ENCODE results near the gene PRCD.
A peak's percentile ranks its signal among the peaks of the same experiment; 100 is the strongest.

PRCD gene

GRCh38 chr17:76540381-76541300, 797 bp downstream of the PRCD start:
- no peak for DNase-seq (ENCODE audit: low spot score)

GRCh38 chr17:76541739-76542454, 2.1 kb downstream of the PRCD start:
- DNase-seq (ENCODE audit: low spot score): no peak

GRCh38 chr17:76542566-76542971, 2.7 kb downstream of the PRCD start:
- DNase-seq (ENCODE audit: low spot score): no peak

- no peak for DNase-seq (ENCODE audit: low spot score)
Observed at GRCh38 chr17:76542984-76543383, 3.1 kb downstream of the PRCD start.

- no peak for DNase-seq (ENCODE audit: low spot score)
Observed at GRCh38 chr17:76543482-76543825, 3.6 kb downstream of the PRCD start.

GRCh38 chr17:76543826-76544545, 4.1 kb downstream of the PRCD start:
- DNase-seq (ENCODE audit: low spot score): no peak

- DNase-seq (ENCODE audit: low spot score): no peak
Observed at GRCh38 chr17:76544546-76545365, 4.9 kb downstream of the PRCD start.

GRCh38 chr17:76545918-76546555, 6.2 kb downstream of the PRCD start:
- no peak for DNase-seq (ENCODE audit: low spot score)

GRCh38 chr17:76546556-76547182, 6.8 kb downstream of the PRCD start:
- DNase-seq (ENCODE audit: low spot score): no peak

GRCh38 chr17:76547183-76547641, 7.4 kb downstream of the PRCD start:
- peak; percentile 65 for DNase-seq (ENCODE audit: low spot score)

GRCh38 chr17:76547642-76548202, 7.9 kb downstream of the PRCD start:
- no peak for DNase-seq (ENCODE audit: low spot score)

- no peak for DNase-seq (ENCODE audit: low spot score)
Observed at GRCh38 chr17:76548378-76549214, 8.8 kb downstream of the PRCD start.

GRCh38 chr17:76549215-76549518, 9.3 kb downstream of the PRCD start:
- no peak for DNase-seq (ENCODE audit: low spot score)

GRCh38 chr17:76549539-76549938, 9.7 kb downstream of the PRCD start:
- no peak for DNase-seq (ENCODE audit: low spot score)

GRCh38 chr17:76550712-76551615, 11.1 kb downstream of the PRCD start:
- DNase-seq (ENCODE audit: low spot score): no peak

GRCh38 chr17:76551685-76552084, 11.8 kb downstream of the PRCD start:
- DNase-seq (ENCODE audit: low spot score): no peak

GRCh38 chr17:76553178-76553908, 13.5 kb downstream of the PRCD start:
- no peak for DNase-seq (ENCODE audit: low spot score)

- DNase-seq (ENCODE audit: low spot score): no peak
Observed at GRCh38 chr17:76554131-76554530, 14.3 kb downstream of the PRCD start.
